WTC11 (cell line): ENCODE measurements around the gene SYNC. TPM values are rescaled to one million over a fixed set of nuclear protein-coding genes. Genes with fewer than 3 reads are reported as not detected.

Source experiments
- AR ChIP-seq: fragments of 250-450 bp; sonication (Bioruptor Pico); IDR thresholded peaks from 2 replicates; pipeline ENCODE4 v1.9.0; 2021; ENCODE audit warnings: mild to moderate bottlenecking
- ATF2 ChIP-seq: sonication (generic); formaldehyde crosslinking; IDR thresholded peaks from 2 replicates; pipeline ENCODE4 v1.8.1; 2022; ENCODE audit warnings: low read depth, missing genetic modification reagents, borderline replicate concordance
- ATF3 ChIP-seq: sonication (generic); formaldehyde crosslinking; conservative IDR thresholded peaks from 2 replicates; pipeline ENCODE4 v1.8.1; 2022; ENCODE audit warnings: mild to moderate bottlenecking, missing genetic modification reagents
- E2F1 ChIP-seq: sonication (generic); formaldehyde crosslinking; IDR thresholded peaks from 2 replicates; pipeline ENCODE4 v1.8.0; 2022; ENCODE audit warnings: mild to moderate bottlenecking, missing genetic modification reagents
- E2F4 ChIP-seq: sonication (generic); formaldehyde crosslinking; IDR thresholded peaks from 2 replicates; pipeline ENCODE4 v1.8.1; 2022; ENCODE audit warnings: low read depth, mild to moderate bottlenecking, moderate library complexity, missing genetic modification reagents, borderline replicate concordance
- E2F5 ChIP-seq: sonication (generic); formaldehyde crosslinking; IDR thresholded peaks from 2 replicates; pipeline ENCODE4 v1.8.1; 2022; ENCODE audit warnings: mild to moderate bottlenecking, moderate library complexity, missing genetic modification reagents
- EMX1 ChIP-seq: fragments of 250-450 bp; sonication (Bioruptor Pico); IDR thresholded peaks from 2 replicates; pipeline ENCODE4 v1.8.0; 2021; ENCODE audit warnings: mild to moderate bottlenecking
- FOXJ3 ChIP-seq: sonication (generic); formaldehyde crosslinking; IDR thresholded peaks from 2 replicates; pipeline ENCODE4 v1.9.0; 2021; ENCODE audit warnings: missing genetic modification reagents, mild to moderate bottlenecking, borderline replicate concordance
- MLX ChIP-seq: sonication (generic); formaldehyde crosslinking; IDR thresholded peaks from 2 replicates; pipeline ENCODE4 v1.8.1; 2023; ENCODE audit warnings: mild to moderate bottlenecking, missing genetic modification reagents, moderate library complexity
- NFATC4 ChIP-seq: fragments of 250-450 bp; sonication (Bioruptor Pico); IDR thresholded peaks from 2 replicates; pipeline ENCODE4 v1.9.0; 2021; ENCODE audit warnings: mild to moderate bottlenecking
- OVOL2 ChIP-seq: fragments of 250-450 bp; sonication (Bioruptor Pico); IDR thresholded peaks from 2 replicates; pipeline ENCODE4 v1.9.0; 2021; ENCODE audit warnings: mild to moderate bottlenecking, borderline replicate concordance
- PRDM15 ChIP-seq: sonication (generic); formaldehyde crosslinking; IDR thresholded peaks from 2 replicates; pipeline ENCODE4 v1.8.0; 2022; ENCODE audit warnings: missing genetic modification reagents
- USF1 ChIP-seq: sonication (generic); formaldehyde crosslinking; IDR thresholded peaks from 2 replicates; pipeline ENCODE4 v1.8.0; 2022; ENCODE audit warnings: mild to moderate bottlenecking, missing genetic modification reagents
- ZBTB43 ChIP-seq: sonication (generic); formaldehyde crosslinking; IDR thresholded peaks from 2 replicates; pipeline ENCODE4 v1.8.1; 2023; ENCODE audit warnings: mild to moderate bottlenecking, missing genetic modification reagents
- ZNF219 ChIP-seq: sonication (generic); formaldehyde crosslinking; IDR thresholded peaks from 2 replicates; pipeline ENCODE4 v1.8.0; 2023; ENCODE audit warnings: missing genetic modification reagents, mild to moderate bottlenecking, borderline replicate concordance
- ZNF281 ChIP-seq: sonication (generic); formaldehyde crosslinking; IDR thresholded peaks from 2 replicates; pipeline ENCODE4 v1.8.0; 2023; ENCODE audit warnings: mild to moderate bottlenecking, missing genetic modification reagents
- ZSCAN18 ChIP-seq: fragments of 250-450 bp; sonication (Bioruptor Pico); IDR thresholded peaks from 2 replicates; pipeline ENCODE4 v2.1.2; 2022; ENCODE audit warnings: mild to moderate bottlenecking, moderate library complexity
- total RNA-seq: library from RNA; stranded (reverse); gene quantifications from 3 replicates; pipeline ENCODE4 v1.2.3, GENCODE V29; 2021

The SYNC gene
- total RNA-seq, 1 experiment from 2014 or later, result 0.09 TPM

- TF ChIP-seq MLX (CRISPR knock-in tag), result no peak; the same call in 1 of the 2 replicates
- TF ChIP-seq USF1 (CRISPR knock-in tag), result peak; percentile 94
- TF ChIP-seq AR (CRISPR knock-in tag), result peak; percentile 35; the same call in 1 of the 2 replicates
- TF ChIP-seq E2F4 (CRISPR knock-in tag), result peak; percentile 93
- TF ChIP-seq ATF2, result no peak
- TF ChIP-seq EMX1, result no peak
- TF ChIP-seq ATF3 (CRISPR knock-in tag), result no peak
- no peak for TF ChIP-seq ZSCAN18
- peak; percentile 22; the same call in 1 of the 2 replicates for TF ChIP-seq PRDM15 (CRISPR knock-in tag)
- TF ChIP-seq FOXJ3, result no peak
- peak; percentile 99 for TF ChIP-seq E2F5 (CRISPR knock-in tag)
- TF ChIP-seq E2F1 (CRISPR knock-in tag), result peak; percentile 93; the same call in 1 of the 2 replicates
- TF ChIP-seq ZNF281 (CRISPR knock-in tag), result peak; percentile 98
- no peak for TF ChIP-seq ZNF219 (CRISPR knock-in tag)
- peak; percentile 87 for TF ChIP-seq ZBTB43 (CRISPR knock-in tag)
- TF ChIP-seq OVOL2 (CRISPR knock-in tag), result no peak
- no peak for TF ChIP-seq NFATC4
Observed at GRCh38 chr1:32650752-32651460, 51.7 kb downstream of the SYNC start, which contains the start of gene RBBP4 (continued).
